Astrocyte (in vitro differentiated cells and primary cell): Measurements from ENCODE around the gene NTN1. TPM values are rescaled to one million over a fixed set of nuclear protein-coding genes. Genes with fewer than 3 reads are reported as not detected.

Source experiments
- DNase-seq: peaks from one replicate; pipeline ENCODE4 v3.0.0-alpha.2; 2010; ENCODE audit warnings: low read depth
- FAIRE-seq: peaks from 2 replicates; lab custom pipeline; 2011; peaks lifted over from hg19 to GRCh38; lab: Jason Lieb, UNC
- H2AFZ ChIP-seq: 2 replicates; pipeline ENCODE4 v1.6.0; 2012; ENCODE audit warnings: low read depth, low read length, inconsistent platforms
- H3K27ac ChIP-seq: 2 replicates; pipeline ENCODE4 v1.5.1; 2011; ENCODE audit warnings: low read depth, low read length, inconsistent platforms
- H3K27me3 ChIP-seq: 2 replicates; pipeline ENCODE4 v1.6.0; 2011; ENCODE audit warnings: low read length, inconsistent platforms; ENCODE audit not compliant: insufficient read depth
- H3K36me3 ChIP-seq: 2 replicates; pipeline ENCODE4 v1.5.1; 2011; ENCODE audit warnings: low read length, inconsistent platforms; ENCODE audit not compliant: insufficient read depth
- H3K4me1 ChIP-seq: 2 replicates; pipeline ENCODE4 v1.5.1; 2011; ENCODE audit warnings: low read length, inconsistent platforms; ENCODE audit not compliant: insufficient read depth
- H3K4me2 ChIP-seq: 2 replicates; pipeline ENCODE4 v1.6.0; 2012; ENCODE audit warnings: low read length, inconsistent platforms
- H3K4me3 ChIP-seq: 2 replicates; pipeline ENCODE4 v1.5.1; 2011; ENCODE audit warnings: low read depth, mild to moderate bottlenecking, low read length, inconsistent platforms; ENCODE audit not compliant: insufficient read depth
- H3K79me2 ChIP-seq: 2 replicates; pipeline ENCODE4 v1.6.0; 2012; ENCODE audit warnings: mild to moderate bottlenecking, low read length, inconsistent platforms; ENCODE audit not compliant: insufficient read depth
- H3K9ac ChIP-seq: 2 replicates; pipeline ENCODE4 v1.6.0; 2012; ENCODE audit warnings: mild to moderate bottlenecking, low read length, inconsistent platforms
- H3K9me3 ChIP-seq: 2 replicates; pipeline ENCODE4 v1.5.1; 2012; ENCODE audit warnings: low read depth, mild to moderate bottlenecking, low read length, inconsistent platforms; ENCODE audit not compliant: insufficient read depth
- H4K20me1 ChIP-seq: 2 replicates; pipeline ENCODE4 v1.6.0; 2012; ENCODE audit warnings: low read length, inconsistent platforms; ENCODE audit not compliant: insufficient read depth
- H3K27ac Mint-ChIP-seq: one replicate; pipeline ENCODE4 v1.8.0; 2021; ENCODE audit warnings: mild to moderate bottlenecking, mixed read lengths; ENCODE audit not compliant: unreplicated experiment
- H3K27me3 Mint-ChIP-seq: one replicate; pipeline ENCODE4 v1.8.0; 2021; ENCODE audit warnings: low read depth, mixed read lengths; ENCODE audit not compliant: unreplicated experiment
- H3K36me3 Mint-ChIP-seq: one replicate; pipeline ENCODE4 v1.8.0; 2021; ENCODE audit warnings: low read depth, mixed read lengths; ENCODE audit not compliant: unreplicated experiment
- H3K4me1 Mint-ChIP-seq: one replicate; pipeline ENCODE4 v1.8.0; 2021; ENCODE audit warnings: low read depth, mixed read lengths; ENCODE audit not compliant: unreplicated experiment
- H3K4me3 Mint-ChIP-seq: one replicate; pipeline ENCODE4 v1.8.0; 2021; ENCODE audit warnings: mild to moderate bottlenecking, moderate library complexity, mixed read lengths; ENCODE audit not compliant: unreplicated experiment
- H3K9me3 Mint-ChIP-seq: one replicate; pipeline ENCODE4 v1.8.0; 2021; ENCODE audit warnings: mild to moderate bottlenecking, mixed read lengths; ENCODE audit not compliant: unreplicated experiment
- EZH2 ChIP-seq: IDR thresholded peaks from 2 replicates; pipeline ENCODE4 v1.6.1; 2012; ENCODE audit warnings: mild to moderate bottlenecking, low read length, inconsistent platforms; ENCODE audit not compliant: insufficient read depth
- total RNA-seq: library from RNA; stranded (reverse); gene quantifications from 2 replicates; pipeline ENCODE4 v1.2.1, GENCODE V29; 2021
- TF ChIP-seq, protein P1 (sequence below): IDR thresholded peaks from 2 replicates; pipeline ENCODE4 v1.5.1; 2011; ENCODE audit warnings: low read depth, mild to moderate bottlenecking, inconsistent platforms, low read length, moderate library complexity; ENCODE audit not compliant: insufficient read depth

The NTN1 gene
- total RNA-seq, 1 donor from 2014 or later, result 9.8 TPM

- peaks cover 15% of the 10 kb centered on the region for H3K4me1 ChIP-seq
- H4K20me1 ChIP-seq, result no peaks in the 10 kb centered on the region
- H3K9me3 ChIP-seq, result no peaks in the 10 kb centered on the region
- peaks cover 2% of the 10 kb centered on the region for H3K9me3 Mint-ChIP-seq
- no peaks in the 10 kb centered on the region for H3K79me2 ChIP-seq
- no peaks in the 10 kb centered on the region for H3K4me1 Mint-ChIP-seq
- no peaks in the 10 kb centered on the region for H3K36me3 ChIP-seq
- TF ChIP-seq, protein P1, sequence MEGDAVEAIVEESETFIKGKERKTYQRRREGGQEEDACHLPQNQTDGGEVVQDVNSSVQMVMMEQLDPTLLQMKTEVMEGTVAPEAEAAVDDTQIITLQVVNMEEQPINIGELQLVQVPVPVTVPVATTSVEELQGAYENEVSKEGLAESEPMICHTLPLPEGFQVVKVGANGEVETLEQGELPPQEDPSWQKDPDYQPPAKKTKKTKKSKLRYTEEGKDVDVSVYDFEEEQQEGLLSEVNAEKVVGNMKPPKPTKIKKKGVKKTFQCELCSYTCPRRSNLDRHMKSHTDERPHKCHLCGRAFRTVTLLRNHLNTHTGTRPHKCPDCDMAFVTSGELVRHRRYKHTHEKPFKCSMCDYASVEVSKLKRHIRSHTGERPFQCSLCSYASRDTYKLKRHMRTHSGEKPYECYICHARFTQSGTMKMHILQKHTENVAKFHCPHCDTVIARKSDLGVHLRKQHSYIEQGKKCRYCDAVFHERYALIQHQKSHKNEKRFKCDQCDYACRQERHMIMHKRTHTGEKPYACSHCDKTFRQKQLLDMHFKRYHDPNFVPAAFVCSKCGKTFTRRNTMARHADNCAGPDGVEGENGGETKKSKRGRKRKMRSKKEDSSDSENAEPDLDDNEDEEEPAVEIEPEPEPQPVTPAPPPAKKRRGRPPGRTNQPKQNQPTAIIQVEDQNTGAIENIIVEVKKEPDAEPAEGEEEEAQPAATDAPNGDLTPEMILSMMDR, result no peak
- TF ChIP-seq EZH2, result no peak
- FAIRE-seq (no peak), DNase-seq (no peak)
- peaks cover 8% of the 10 kb centered on the region for H3K36me3 Mint-ChIP-seq
- no peak overlapping the region for H3K4me3 ChIP-seq
- no peaks in the 10 kb centered on the region for H3K27me3 ChIP-seq
- no peak overlapping the region for H3K4me2 ChIP-seq
- no peak overlapping the region for H3K27ac ChIP-seq
- H2AFZ ChIP-seq, result no peak overlapping the region
- H3K27ac Mint-ChIP-seq, result no peak overlapping the region
- no peak overlapping the region for H3K9ac ChIP-seq
- H3K27me3 Mint-ChIP-seq, result peaks cover 5% of the 10 kb centered on the region
- H3K4me3 Mint-ChIP-seq, result no peak overlapping the region
These were observed 220.6 kb downstream of the NTN1 start for GRCh38 chr17:9241774-9242496.

DNA sequence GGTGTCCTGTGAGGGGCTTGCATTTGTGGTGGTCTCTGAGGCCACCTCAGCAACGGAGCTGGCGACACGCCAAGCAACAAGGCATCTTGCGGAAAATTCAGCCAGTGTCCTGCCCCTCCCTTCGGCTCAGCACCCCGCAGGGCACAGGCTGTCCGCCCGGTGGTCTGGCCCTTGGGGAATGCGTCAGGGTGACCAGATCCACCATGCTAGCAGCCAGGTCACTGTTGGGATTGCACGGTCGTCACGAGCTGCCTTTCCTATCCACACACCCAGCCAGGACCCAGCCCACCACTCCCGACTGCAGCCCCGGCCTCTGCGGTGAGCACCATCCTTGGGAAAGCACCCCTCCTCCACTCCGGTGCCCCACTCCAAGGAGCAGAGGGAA, 221.2 kb downstream of the NTN1 start:
- no peak for DNase-seq
- H3K27me3 Mint-ChIP-seq, result peaks cover 5% of the 10 kb centered on the region
- H3K4me3 ChIP-seq, result no peak overlapping the region
- FAIRE-seq, result no peak
- no peaks in the 10 kb centered on the region for H4K20me1 ChIP-seq
- no peaks in the 10 kb centered on the region for H3K36me3 ChIP-seq
- H3K79me2 ChIP-seq, result no peaks in the 10 kb centered on the region
- H3K4me1 ChIP-seq, result peaks cover 15% of the 10 kb centered on the region
- H3K4me2 ChIP-seq, result no peak overlapping the region
- no peaks in the 10 kb centered on the region for H3K9me3 Mint-ChIP-seq
- H3K27ac Mint-ChIP-seq, result no peak overlapping the region
- TF ChIP-seq, protein P1, result no peak
- no peak for TF ChIP-seq EZH2
- H3K9ac ChIP-seq, result no peak overlapping the region
- H3K9me3 ChIP-seq, result no peaks in the 10 kb centered on the region
- H3K27me3 ChIP-seq, result no peaks in the 10 kb centered on the region
- H3K36me3 Mint-ChIP-seq, result peaks cover 8% of the 10 kb centered on the region
- H2AFZ ChIP-seq, result no peak overlapping the region
- no peak overlapping the region for H3K4me3 Mint-ChIP-seq
- no peak overlapping the region for H3K27ac ChIP-seq
- H3K4me1 Mint-ChIP-seq, result no peaks in the 10 kb centered on the region

DNA sequence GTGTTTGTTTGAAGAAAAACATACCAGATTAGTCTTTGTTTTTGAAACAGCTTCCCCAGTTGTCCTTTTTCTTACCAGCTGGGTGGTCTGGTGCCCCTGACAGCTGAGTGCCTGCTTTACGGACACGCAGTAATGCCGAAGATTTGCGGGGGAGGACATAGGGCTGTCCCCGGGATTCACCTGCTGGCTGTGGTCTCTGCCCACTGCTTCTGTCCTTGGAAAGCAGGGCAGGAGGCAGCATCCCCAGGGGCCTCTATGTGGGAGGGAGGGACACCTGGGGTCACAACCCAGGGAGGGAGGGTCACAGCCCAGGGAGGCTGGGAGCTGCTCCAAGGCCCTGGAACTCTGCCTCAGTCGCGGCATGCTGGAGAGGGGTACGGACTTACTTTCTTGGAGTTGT, 221.7 kb downstream of the NTN1 start:
- Histone ChIP-seq H3K27me3 (no peaks in the 10 kb centered on the region), H2AFZ (no peak overlapping the region), H3K4me1 (peaks cover 15% of the 10 kb centered on the region), H3K4me3 (no peak overlapping the region), H3K36me3 (no peaks in the 10 kb centered on the region), H3K9ac (no peak overlapping the region), H3K4me2 (no peak overlapping the region), H3K9me3 (no peaks in the 10 kb centered on the region), H3K27ac (no peak overlapping the region), H4K20me1 (no peaks in the 10 kb centered on the region), H3K79me2 (no peaks in the 10 kb centered on the region)
- no peaks in the 10 kb centered on the region for H3K4me1 Mint-ChIP-seq
- TF ChIP-seq, protein P1, result no peak
- TF ChIP-seq EZH2, result no peak
- FAIRE-seq, result no peak
- H3K36me3 Mint-ChIP-seq, result peaks cover 8% of the 10 kb centered on the region
- peaks cover 6% of the 10 kb centered on the region for H3K27me3 Mint-ChIP-seq
- H3K4me3 Mint-ChIP-seq, result no peak overlapping the region
- H3K9me3 Mint-ChIP-seq, result no peaks in the 10 kb centered on the region
- DNase-seq, result no peak
- H3K27ac Mint-ChIP-seq, result no peak overlapping the region
